GM18870 (cell line): ENCODE measurements around the gene LDLR.

Source experiments
- ATAC-seq: cut with Tn5 transposase; IDR thresholded peaks from one replicate; pipeline ENCODE4 v1.9.1; 2021; ENCODE audit warnings: moderate library complexity; ENCODE audit not compliant: unreplicated experiment

LDLR gene

DNA sequence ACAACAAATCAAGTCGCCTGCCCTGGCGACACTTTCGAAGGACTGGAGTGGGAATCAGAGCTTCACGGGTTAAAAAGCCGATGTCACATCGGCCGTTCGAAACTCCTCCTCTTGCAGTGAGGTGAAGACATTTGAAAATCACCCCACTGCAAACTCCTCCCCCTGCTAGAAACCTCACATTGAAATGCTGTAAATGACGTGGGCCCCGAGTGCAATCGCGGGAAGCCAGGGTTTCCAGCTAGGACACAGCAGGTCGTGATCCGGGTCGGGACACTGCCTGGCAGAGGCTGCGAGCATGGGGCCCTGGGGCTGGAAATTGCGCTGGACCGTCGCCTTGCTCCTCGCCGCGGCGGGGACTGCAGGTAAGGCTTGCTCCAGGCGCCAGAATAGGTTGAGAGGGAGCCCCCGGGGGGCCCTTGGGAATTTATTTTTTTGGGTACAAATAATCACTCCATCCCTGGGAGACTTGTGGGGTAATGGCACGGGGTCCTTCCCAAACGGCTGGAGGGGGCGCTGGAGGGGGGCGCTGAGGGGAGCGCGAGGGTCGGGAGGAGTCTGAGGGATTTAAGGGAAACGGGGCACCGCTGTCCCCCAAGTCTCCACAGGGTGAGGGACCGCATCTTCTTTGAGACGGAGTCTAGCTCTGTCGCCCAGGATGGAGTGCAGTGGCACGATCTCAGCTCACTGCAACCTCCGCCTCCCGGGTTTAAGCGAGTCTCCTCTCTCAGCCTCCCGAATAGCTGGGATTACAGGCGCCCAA lies at the start of gene LDLR:
LDLR (plus strand) TSS at position 210 of the 760 bp plus-strand sequence; CDS start at position 296, 86 bp downstream.
- ATAC-seq, result no peak

DNA sequence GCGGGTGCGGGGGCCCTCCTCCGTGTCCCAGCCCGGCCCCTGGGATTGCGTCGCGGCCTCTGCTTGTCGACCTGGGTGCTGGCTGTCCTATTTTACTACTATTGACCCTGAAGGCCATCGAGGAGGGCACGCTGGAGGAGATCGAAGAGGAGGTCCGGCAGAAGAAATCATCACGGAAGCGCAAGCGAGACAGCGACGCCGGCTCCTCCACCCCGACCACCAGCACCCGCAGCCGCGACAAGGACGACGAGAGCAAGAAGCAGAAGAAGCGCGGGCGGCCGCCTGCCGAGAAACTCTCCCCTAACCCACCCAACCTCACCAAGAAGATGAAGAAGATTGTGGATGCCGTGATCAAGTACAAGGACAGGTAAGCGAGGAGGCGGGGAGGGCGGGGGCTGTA lies 48.1 kb upstream of the LDLR start:
- no peak for ATAC-seq

DNA sequence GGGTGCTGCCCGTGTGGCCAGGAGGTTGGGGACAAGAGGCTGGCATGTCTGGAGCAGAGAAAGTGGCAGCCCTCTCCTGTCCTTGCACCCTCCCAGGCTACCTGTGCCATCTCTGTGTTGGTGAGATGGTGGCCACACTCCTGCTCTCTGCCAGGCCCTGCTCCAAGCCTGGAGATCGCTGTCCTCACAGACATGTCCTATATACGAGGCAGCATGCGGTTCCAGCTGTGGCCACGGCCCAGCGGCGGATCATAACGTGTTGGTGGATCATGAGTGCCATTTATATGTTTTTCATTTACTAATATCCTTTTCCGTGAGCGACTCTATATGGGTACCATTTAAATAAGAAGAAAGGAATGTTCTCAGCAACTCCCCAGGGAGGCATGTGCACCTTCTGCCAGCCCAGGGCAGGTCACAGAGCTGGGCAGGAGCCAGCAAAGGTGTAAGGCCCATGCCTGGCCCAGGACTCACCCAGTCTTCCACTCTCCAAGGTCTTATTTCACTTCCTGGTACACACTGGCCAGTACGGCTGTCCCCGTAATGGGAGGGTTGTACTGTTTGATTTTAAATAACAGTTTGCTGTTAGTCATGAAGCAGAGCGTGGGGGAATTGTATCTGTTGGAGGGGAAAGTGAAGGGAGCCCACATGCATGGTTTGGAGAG lies 47.2 kb upstream of the LDLR start:
- ATAC-seq, result no peak

DNA sequence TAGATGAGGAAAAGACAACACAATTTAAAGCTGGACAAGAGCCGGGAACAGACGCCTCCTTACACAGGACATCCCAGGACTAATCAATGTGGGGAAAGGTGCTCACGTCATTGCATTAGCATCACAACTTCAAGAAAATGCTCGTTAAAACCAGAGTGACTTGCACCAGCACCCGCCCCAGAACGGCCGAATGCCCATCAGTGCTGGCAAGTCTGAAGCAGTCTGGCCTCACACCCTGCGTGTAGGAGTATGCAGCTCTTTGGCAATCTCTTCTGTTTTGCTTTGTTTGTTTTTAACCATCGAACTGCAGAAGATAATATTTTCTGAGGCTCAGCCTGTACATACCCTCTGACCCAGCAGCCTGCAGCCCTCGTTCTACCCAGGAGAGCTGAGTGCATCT lies 44.8 kb upstream of the LDLR start:
- no peak for ATAC-seq

DNA sequence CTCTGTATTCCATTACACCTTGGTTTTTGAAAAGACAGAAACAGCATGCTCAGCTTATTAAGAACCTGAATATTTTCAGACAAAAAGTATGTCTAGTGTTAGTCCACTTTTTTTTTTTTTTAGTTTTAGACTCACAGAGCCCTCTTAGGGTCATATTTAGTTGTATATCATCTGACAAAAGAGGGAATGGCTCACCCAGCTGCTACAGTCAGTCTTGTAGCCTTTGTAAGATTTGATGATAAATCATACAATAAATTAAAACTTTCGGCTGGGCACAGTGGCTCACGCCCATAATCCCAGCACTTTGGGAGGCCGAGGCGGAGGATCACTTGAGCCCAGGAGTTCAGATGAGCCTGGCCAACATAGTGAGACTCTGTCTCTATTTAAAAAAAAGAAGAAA lies 43.7 kb upstream of the LDLR start:
- no peak for ATAC-seq

DNA sequence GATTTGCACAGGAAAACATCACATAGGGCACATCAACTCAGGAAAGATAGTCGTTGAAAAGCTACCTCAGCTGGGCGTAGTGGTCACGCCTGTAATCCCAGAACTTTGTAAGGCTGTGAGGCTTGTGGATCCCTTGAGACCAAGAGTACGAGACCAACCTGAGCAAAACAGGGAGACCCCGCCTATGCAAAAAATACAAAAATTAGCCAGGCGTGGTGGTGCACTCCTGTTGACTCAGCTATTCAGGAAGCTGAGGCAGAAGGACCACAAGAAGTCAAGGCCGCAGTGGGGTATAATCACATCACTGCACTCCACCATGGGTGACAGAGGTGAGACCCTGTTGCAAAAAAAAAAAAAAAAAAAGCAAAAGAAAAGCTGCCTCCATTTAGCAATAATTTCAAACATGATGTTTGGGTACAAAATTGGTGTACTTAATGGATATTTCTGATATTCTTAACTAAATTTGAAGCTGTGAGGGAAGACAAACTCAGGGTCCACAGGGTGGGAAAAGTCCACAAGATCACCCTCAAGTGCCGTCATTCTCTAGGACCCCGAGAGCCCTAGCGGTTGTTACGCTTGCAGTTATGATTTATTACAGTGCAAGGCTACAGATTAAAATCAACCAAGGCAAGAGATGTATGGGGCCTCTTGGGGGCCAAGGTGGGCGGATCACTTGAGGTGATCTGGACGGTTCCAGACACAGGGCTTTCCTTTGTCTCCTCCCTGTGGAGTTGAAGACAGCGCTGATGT lies 42.5 kb upstream of the LDLR start:
- no peak for ATAC-seq

DNA sequence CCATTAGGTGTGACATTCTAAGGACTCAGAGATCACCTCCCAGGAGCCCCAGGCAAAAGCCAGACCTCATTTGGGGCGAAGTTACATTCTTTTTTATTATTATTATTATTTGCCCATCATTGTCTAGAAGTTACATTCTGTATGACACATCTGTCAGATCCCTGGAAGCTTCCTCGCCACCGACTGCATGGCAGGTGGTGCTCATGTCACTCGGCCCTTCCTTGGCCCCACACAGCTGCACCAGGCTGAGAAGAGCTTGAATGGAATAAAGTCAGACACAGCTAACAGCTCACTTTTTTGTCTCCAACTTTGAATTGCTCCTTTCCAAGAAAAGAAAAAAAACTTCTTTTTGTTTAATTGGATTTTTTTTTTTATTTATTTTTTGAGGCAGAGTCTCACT lies 41.4 kb upstream of the LDLR start:
- no peak for ATAC-seq

DNA sequence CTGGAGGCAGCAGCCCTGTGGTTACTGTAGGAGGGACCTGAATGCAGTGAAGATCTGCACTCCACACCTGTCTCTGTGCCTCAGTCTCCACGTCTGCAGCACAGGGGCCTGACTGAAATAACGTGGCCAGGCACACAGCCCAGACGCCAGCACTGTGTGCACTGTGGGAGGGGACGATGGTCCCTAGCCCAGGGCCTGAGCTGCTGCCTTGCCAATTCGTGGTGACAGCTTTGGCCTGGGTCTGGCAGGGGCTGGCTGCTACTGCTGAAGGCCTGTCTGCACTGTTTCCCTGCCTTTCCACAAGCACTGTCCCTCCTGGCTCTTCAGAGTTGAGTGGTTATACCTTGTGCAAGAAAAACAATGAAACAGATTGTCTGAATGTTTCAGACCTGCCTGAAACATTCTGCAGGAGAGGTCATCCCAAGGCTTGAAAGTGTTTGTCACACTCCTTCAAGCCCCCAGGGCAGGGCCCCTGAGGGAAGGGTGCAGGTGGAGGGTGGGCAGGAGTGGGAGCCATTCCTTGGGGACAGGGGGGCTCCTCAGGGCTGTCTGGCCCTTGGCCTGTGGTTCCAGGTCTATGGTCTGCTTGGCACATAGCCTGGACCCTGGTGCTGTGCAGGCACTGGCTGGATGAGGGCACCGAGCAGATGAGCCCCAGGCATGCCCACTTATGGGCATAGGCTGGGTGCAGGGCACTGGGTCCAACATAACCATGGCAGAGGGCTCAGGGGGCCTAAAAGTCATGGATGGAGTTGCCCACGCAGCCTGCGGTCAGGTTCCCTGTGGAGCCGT lies 38.7 kb upstream of the LDLR start:
- ATAC-seq, result no peak

DNA sequence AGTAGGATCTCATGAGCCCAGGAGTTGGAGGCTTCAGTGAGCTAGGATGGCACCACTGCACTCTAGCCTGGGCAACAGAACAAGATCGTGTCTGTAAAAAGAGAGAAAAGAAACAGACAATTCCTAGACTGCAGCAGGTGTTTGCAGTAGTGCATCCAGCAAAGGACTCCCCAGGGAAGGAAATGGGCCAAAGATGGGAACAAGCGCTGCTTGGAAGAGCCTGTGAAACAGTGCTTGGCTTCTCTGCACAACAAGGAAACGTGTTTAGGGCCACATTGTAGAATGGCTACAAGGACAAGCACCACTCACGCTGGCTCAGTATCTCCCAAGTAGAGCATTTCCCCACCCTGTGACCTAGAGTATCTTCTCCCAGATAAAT lies 35.5 kb upstream of the LDLR start:
- no peak for ATAC-seq

DNA sequence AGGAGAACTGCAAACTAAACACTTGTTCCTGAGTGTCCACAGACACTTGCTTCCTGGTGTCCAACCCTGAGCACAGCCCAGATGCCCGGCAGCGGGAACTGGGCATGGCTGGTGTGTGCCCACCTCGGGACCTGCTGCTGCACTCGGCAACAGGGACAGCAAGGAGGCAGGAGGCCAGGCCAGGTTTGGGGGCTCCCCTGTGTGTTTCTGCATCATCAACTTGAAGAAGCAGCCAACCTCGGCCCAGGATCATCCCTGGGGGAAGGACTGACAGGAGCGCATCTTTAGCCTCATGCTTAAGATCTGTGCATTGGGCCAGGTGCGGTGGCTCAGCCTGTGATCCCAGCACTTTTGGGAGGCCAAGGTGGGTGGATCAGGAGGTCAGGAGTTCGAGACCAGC lies 35.1 kb upstream of the LDLR start:
- no peak for ATAC-seq

DNA sequence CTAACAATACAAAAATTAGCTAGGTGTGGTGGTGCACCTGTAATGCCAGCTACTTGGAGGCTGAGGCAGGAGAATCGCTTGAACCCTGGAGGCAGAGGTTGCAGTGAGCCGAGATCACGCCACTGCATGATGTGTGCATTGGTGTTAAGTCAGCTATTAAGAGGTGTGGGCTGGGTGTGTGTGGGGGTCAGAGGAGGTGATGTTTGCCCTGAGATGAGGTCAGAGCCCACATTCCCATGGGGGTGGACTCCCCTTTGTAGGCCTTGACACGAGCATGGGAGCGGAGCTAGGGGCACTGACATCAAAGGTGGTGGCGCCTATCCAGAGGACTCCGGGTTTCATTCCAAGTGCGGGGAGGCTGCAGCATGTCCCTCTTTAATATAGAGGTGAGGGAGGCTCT lies 34.6 kb upstream of the LDLR start:
- ATAC-seq, result no peak

DNA sequence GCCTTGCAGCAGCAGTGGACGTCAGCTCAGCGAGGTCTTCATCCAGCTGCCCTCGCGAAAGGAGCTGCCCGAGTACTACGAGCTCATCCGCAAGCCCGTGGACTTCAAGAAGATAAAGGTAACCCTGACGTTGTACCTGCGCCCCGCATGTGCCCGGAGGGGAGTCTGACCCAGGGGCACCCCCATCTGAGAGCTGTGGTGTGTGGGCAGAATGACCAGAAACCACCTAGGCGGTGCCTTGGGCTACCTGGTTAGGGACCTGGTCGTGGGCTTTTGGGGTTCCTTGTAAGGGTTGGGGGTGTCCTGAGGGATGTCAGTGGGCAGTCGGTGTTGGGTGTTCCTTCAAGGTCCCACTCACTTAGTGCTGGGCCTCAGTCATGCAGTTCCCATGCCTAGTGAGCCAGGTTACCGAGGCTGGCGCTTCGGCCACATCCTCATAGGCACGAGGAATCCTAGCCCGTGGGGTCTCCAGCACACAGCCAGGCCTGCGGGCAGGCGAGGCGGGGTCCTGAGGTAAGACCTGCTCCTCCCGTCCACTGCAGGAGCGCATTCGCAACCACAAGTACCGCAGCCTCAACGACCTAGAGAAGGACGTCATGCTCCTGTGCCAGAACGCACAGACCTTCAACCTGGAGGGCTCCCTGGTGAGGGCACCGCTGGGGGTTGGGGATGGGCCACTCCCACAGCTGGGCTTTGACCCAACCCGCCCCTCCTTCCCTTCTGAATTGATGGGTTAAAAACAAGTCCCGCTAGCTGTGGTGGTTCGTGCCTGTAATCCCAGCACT lies 30.8 kb upstream of the LDLR start:
- no peak for ATAC-seq

DNA sequence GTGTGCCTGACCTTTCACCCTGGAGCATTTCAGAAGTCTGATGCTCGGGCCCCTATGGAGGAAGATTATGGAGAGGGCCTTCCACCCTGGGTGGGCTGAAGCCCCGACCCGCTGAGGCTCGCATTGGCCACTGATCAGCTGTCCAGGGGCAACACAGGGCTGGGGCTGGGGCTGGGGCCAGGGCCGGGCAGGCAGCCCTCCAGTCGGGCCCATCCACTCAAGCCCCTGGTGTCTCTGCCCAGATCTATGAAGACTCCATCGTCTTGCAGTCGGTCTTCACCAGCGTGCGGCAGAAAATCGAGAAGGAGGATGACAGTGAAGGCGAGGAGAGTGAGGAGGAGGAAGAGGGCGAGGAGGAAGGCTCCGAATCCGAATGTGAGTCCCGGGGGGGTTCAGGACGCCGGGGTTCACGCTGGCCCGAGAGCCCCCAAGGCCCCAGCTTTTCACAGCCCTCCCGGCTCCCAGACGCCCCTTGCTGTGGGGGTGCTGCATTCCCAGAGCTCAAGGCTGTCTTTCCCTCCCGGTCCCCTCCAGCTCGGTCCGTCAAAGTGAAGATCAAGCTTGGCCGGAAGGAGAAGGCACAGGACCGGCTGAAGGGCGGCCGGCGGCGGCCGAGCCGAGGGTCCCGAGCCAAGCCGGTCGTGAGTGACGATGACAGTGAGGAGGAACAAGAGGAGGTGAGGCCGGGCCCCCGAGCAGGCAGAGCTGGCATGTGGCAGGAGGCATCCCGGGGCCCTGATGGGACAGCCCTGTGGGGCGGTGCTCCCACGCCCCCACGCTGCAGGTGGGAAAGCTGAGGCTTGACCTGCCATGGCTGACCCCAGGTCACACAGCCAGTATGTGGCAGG lies 29.5 kb upstream of the LDLR start:
- no peak for ATAC-seq

DNA sequence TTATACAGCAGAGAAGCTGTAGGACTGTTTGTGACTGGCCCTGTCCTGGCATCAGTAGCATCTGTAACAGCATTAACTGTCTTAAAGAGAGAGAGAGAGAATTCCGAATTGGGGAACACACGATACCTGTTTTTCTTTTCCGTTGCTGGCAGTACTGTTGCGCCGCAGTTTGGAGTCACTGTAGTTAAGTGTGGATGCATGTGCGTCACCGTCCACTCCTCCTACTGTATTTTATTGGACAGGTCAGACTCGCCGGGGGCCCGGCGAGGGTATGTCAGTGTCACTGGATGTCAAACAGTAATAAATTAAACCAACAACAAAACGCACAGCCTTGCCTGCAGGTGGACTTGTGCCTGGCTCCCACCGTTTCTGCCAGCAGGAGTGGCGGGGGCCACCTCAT lies 27.3 kb upstream of the LDLR start:
- ATAC-seq, result no peak

DNA sequence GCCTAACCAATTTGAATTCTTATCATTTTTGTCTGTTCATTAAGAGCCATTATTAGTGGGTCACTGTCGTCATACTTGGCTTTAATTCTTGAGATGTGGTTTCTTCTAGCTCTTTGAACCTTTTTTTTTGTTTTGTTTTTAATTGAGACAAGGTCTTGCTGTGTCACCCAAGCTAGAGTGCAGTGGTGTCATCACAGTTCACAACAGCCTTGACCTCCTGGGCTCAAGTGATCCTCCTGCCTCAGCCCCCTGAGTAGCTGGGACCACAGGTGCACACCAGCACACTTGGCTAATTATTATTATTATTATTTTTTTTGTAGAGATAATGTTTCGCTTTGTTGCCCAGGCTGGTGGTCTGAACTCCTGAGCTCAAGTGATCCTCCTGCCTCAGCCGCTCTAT lies 25.8 kb upstream of the LDLR start:
- no peak for ATAC-seq

DNA sequence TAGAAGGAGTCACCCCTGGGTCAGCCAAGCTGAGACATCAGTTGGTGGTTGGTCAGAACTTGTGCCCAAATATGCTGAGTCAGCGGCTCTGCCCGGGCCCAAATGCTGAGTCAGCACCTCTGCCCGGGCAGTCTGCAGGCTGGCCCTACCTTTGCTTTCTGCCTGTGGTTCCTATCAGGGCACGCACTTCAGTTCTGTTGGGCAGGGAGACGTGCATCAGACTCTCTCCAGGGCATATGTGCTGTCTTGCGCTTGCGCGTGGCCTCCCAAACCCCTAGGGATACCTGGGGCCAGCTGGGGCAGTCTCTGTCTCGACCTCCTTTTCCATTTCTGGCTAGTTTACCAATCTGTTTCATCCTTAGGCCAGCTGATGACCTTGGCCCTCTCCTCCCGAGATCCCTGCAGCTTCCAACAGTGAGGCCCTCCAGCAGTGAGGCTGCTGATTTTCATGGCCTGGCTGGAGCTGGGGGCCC lies 24.4 kb upstream of the LDLR start:
- ATAC-seq, result no peak

DNA sequence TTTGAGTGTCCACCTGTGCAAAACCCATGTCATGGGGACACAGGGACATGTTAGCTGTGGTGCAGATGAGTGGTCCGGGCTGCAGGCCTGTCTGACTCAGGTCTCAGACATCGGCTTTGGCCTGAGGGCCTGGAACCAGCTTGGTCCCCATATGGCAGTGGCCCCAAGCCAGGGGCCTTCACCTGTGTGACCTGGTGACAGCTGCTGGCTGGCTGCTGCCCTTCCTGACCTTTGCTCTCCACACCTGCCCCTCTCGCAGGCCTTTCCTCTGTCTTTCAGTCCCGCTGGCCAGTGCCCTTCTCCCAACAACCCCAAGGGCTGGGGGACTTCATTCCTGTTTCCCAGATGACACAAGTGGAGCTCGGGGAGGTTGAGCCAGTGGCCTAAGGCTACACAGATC lies 22.9 kb upstream of the LDLR start:
- no peak for ATAC-seq

DNA sequence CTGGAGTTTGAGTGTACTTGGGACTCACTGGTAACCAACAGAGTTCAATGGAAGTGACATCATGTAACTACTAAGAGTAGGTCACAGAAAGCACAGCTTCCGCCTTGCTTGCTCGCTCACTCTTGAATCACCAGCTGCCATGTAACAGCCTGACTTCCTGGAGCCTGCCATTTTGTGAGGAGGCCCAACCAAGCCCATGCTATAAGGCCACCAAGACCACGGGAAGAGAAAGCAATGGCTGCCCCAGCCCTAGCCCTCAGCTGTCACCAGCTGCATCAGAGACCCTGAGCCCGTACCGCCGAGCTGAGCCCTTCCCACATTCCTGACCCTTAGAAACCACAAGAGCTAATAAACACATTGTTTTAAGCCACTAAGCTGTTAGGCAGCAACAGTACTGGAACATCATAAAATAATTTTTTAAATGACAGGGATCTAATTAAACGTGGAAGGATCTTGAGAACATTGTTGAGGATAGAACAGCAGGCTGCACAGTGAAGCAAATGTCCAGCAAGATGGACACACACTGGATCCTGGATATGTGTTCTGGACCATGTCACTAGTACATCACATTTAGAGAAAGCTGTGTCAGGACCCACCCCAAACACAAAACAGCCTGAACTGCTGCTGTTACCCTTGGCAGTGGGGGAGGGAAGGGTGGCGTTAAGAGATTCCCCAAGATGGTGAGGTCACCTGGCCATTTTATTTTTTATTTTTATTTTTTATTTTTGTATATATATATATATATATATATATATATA lies 21.7 kb upstream of the LDLR start:
- ATAC-seq, result no peak

DNA sequence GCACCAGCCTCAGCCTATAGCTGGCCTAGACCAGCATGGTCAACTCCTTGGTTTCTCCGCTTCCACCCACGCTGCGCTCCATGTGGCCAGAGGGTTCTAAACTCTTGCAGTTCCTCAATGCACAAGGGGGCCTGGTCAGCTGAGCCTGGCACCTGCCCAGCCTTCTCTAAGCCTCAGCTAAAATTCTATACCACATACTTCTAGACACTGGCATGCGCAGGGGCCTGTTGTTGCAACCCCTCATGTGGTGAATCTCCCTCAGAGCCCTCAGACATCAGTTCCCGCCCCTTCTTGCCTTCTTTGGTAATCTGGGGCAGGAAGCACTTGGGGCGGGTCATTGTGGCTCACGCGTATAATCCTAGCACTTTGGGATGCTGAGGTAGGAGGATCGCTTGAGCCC lies 19.7 kb upstream of the LDLR start:
- no peak for ATAC-seq
